ENCODE data around the gene PKP4.
A peak's percentile ranks its signal among the peaks of the same experiment; 100 is the strongest.
"Not testable (repeated sequence)": the region's sequence is repeated elsewhere in the genome, so short reads cannot be mapped to it uniquely, and the experiment has no call there.

PKP4 gene

GRCh38 chr2:158467248-158467647 is 10.5 kb downstream of the PKP4 start:
- TF ChIP-seq CTCF (IDR thresholded peaks at IDR 0.05; ENCODE audit: low read depth, low read length), result no peak
- Histone ChIP-seq H3K36me3 (no peaks in the 10 kb centered on the region), H3K4me1 (no peaks in the 10 kb centered on the region), H3K27me3 (no peaks in the 10 kb centered on the region), H3K4me3 (ENCODE audit: low read depth, low read length) (no peak overlapping the region), H3K9me3 (no peaks in the 10 kb centered on the region)
- DNase-seq, result no peak

- H3K36me3 ChIP-seq; H3K4me1 ChIP-seq; H3K9me3 ChIP-seq; H3K4me3 ChIP-seq (ENCODE audit: low read depth, low read length); DNase-seq; H3K27me3 ChIP-seq: not testable (repeated sequence)
Measured at GRCh38 chr2:158472829-158473228, 16.1 kb downstream of the PKP4 start.

- not testable (repeated sequence) for H3K36me3 ChIP-seq; H3K4me3 ChIP-seq (ENCODE audit: low read depth, low read length); DNase-seq; H3K9me3 ChIP-seq; H3K4me1 ChIP-seq; H3K27me3 ChIP-seq
Measured at GRCh38 chr2:158473300-158473699, 16.5 kb downstream of the PKP4 start.

- Histone ChIP-seq H3K4me1 (no peaks in the 10 kb centered on the region), H3K9me3 (no peaks in the 10 kb centered on the region), H3K36me3 (no peaks in the 10 kb centered on the region), H3K27me3 (no peaks in the 10 kb centered on the region), H3K4me3 (ENCODE audit: low read depth, low read length) (no peak overlapping the region)
- TF ChIP-seq CTCF (IDR thresholded peaks at IDR 0.05; ENCODE audit: low read depth, low read length), result peak; percentile 21
- DNase-seq, result no peak
Measured at GRCh38 chr2:158473719-158474392, 17.1 kb downstream of the PKP4 start.

GRCh38 chr2:158474526-158475011 is 17.8 kb downstream of the PKP4 start:
- H3K27me3 ChIP-seq; H3K9me3 ChIP-seq; H3K36me3 ChIP-seq; H3K4me1 ChIP-seq; DNase-seq; H3K4me3 ChIP-seq (ENCODE audit: low read depth, low read length): not testable (repeated sequence)

GRCh38 chr2:158477202-158477601 is 20.4 kb downstream of the PKP4 start:
- Histone ChIP-seq H3K36me3 (no peaks in the 10 kb centered on the region), H3K27me3 (no peaks in the 10 kb centered on the region), H3K4me1 (no peaks in the 10 kb centered on the region), H3K9me3 (no peaks in the 10 kb centered on the region), H3K4me3 (ENCODE audit: low read depth, low read length) (no peak overlapping the region)
- no peak for DNase-seq
- no peak for TF ChIP-seq CTCF (IDR thresholded peaks at IDR 0.05; ENCODE audit: low read depth, low read length)

GRCh38 chr2:158478237-158478636 is 21.5 kb downstream of the PKP4 start:
- H3K4me3 ChIP-seq (ENCODE audit: low read depth, low read length), result no peak overlapping the region
- DNase-seq, result no peak
- no peak for TF ChIP-seq CTCF (IDR thresholded peaks at IDR 0.05; ENCODE audit: low read depth, low read length)
- no peaks in the 10 kb centered on the region for H3K4me1 ChIP-seq
- H3K36me3 ChIP-seq, result no peaks in the 10 kb centered on the region
- no peaks in the 10 kb centered on the region for H3K9me3 ChIP-seq
- no peaks in the 10 kb centered on the region for H3K27me3 ChIP-seq

GRCh38 chr2:158478816-158479215 is 22.1 kb downstream of the PKP4 start:
- TF ChIP-seq CTCF (IDR thresholded peaks at IDR 0.05; ENCODE audit: low read depth, low read length), result no peak
- H3K36me3 ChIP-seq, result no peaks in the 10 kb centered on the region
- DNase-seq, result no peak

More at GRCh38 chr2:158478816-158479215, 22.1 kb downstream of the PKP4 start:
- H3K4me3 ChIP-seq (ENCODE audit: low read depth, low read length), result no peak overlapping the region
- H3K9me3 ChIP-seq, result no peaks in the 10 kb centered on the region
- no peaks in the 10 kb centered on the region for H3K27me3 ChIP-seq
- no peaks in the 10 kb centered on the region for H3K4me1 ChIP-seq

Measured in BE2C (cell line).